Fibroblast of upper back skin (primary cell): ENCODE data around the gene S100A13.
"Not testable (repeated sequence)": the region's sequence is repeated elsewhere in the genome, so short reads cannot be mapped to it uniquely, and the experiment has no call there.

Experiments
- DNase-seq: peaks from one replicate; pipeline ENCODE4 v3.0.0-alpha.2; 2013

Gene S100A13

DNA sequence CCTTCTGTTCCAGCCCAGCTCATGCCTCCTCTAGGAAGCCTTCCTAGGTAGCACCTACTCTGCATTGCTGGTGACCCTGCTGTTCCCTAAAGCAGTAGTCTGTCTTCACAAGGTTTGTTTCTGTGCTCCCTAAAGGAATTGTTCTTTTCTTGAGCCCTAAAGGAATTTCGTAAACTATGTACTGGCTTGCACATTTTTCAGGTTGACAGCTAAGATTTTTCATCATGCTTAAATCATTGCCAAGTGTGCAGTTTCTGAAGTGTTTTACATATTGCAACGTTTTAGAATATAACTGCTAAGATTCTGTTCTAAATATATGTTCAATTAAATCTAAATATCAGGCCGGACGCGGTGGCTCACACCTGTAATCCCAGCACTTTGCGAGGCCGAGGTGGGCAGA is 27.5 kb downstream of the S100A13 start:
- no peak for DNase-seq

DNA sequence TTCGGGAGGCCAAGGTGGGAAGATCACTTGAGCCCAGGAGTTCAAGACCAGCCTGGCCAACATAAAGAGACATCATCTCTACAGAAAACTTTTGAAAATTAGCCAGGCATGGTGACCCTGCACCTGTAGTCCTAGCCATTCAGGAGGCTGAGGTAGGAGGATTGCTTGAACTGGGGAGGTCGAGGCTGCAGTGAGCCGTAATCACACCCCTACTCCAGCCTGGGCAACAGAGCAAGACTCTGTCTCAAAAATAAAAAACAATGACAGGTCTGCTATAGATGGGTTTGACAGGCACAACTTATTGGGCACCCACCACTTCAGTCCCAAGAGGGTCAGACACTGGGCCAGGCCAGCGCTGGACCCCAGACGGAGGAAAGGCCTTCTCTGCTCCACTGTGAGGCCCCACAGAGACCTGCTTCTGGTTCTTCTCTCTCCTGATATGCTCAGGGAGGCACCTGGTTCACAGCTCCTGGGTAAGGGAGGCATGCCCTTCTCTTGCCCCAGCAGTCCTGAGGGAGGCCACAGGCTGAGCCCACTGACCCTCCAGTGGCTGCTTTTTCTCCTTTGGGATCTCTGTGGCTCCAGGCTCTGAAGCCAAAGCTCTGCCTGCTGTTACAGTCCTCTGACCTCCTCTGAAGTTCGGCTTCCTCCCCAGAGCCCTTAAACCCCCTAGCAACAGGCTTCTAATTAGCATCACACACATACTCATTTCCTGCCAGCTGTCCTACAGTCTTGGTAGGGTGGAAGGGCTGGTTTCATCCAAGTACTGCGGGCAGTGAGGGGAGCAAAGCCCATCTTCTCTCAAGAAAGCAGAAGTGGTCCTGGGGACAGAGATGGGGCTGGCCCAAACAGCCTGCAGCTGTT is 28.8 kb downstream of the S100A13 start:
- peak; percentile 72 for DNase-seq

GRCh38 chr1:153597206-153597605 is 30.1 kb downstream of the S100A13 start:
- DNase-seq, result no peak

- DNase-seq, result no peak
These were observed 34.6 kb downstream of the S100A13 start for GRCh38 chr1:153592748-153593147.

DNA sequence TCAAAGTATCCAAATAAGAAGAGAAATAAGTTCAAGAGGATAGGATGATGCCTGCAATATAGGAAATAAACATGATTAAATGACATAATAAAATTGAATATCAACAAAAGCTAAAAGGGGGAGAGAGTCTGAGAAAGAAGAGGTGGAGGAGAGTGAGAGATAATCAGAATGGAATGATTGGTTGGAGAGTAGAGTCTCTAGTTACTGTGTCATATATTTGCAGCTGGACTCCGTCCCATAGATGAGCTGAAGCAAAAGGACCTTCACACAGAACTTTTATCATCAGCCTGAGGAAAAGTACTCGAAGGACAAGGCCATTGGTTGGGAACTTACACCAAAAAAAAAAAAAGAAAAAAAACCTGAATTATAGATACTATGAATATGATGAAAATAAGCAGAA is 38.8 kb downstream of the S100A13 start:
- no peak for DNase-seq

GRCh38 chr1:153588033-153588432 is 39.3 kb downstream of the S100A13 start:
- DNase-seq, result not testable (repeated sequence)

- DNase-seq, result no peak
These were observed 40.0 kb downstream of the S100A13 start for GRCh38 chr1:153587314-153587713.

DNA sequence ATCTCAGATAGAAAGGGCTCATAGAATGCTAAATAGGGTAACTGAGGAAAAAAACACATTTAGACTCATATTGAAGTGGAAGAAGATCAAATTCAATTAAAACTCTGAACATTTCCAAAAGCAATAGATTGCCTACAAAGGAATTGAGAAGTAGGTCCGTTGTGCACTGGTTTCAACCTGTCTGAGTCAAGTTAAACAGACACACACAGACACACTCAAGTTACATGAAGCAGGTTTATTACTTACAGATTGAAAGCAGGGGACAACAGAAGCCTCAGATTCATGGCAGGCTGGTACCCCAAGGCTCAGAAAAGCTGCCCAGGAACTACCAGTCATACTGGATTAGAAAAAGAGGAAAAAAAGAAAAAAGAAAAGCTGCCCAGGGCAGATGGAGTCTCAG is 41.0 kb downstream of the S100A13 start:
- no peak for DNase-seq

- DNase-seq, result no peak
These were observed 42.3 kb downstream of the S100A13 start for GRCh38 chr1:153585006-153585405.

- no peak for DNase-seq
These were observed 43.3 kb downstream of the S100A13 start for GRCh38 chr1:153583976-153584375.

- not testable (repeated sequence) for DNase-seq
These were observed 43.8 kb downstream of the S100A13 start for GRCh38 chr1:153583514-153583913.

DNA sequence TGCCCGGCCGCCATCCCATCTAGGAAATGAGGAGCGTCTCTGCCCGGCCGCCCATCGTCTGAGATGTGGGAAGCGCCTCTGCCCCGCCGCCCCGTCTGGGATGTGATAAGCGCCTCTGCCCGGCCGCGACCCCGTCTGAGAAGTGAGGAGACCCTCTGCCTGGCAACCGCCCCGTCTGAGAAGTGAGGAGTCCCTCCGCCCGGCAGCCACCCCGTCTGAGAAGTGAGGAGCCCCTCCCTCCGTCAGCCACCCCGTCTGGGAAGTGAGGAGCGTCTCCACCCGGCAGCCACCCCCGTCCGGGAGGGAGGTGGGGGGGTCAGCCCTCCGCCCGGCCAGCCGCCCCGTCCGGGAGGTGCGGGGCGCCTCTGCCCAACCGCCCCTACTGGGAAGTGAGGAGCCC is 44.5 kb downstream of the S100A13 start:
- not testable (repeated sequence) for DNase-seq

- peak; percentile 32 for DNase-seq
These were observed 48.4 kb downstream of the S100A13 start for GRCh38 chr1:153578936-153579335.

DNA sequence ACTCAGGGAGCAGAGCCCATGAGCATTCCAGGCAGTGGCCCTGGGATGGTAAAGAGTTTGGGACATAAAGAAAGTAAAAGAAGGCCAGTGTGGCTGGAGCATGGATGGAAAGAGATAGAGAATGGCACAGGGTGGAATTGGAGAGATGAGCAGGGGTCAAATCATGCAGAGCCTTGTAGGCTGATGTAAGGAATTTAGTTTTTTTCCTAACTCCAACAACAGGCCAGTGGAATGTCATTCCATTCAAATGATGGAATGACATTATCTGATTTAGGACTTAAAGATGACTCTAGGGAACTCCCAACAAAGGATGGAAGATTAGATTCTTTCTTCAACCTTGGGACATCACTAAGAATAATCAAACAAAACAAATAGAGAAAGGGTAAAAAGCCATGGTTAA is 48.8 kb downstream of the S100A13 start:
- DNase-seq, result peak; percentile 74

DNA sequence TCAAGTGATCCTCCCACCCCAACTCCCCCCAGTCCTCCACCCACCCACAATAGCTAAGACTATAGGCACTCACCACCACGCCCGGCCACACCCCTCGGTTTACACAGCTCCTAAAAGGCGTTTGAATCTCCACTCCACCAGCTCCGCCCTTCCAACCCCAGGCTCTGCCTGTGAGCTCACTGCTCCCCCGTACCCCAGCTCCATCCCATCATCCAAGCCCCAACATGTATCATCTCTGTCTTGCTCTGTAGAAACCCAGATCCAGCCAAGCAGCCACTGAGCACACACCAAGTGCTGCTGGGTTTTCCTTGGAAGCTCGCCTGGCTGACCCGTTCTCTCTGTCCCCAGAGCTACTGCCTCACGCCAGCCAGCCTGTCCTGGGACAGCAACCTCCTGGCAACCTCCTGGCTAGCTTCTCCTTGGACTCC is 49.7 kb downstream of the S100A13 start:
- no peak for DNase-seq

DNA sequence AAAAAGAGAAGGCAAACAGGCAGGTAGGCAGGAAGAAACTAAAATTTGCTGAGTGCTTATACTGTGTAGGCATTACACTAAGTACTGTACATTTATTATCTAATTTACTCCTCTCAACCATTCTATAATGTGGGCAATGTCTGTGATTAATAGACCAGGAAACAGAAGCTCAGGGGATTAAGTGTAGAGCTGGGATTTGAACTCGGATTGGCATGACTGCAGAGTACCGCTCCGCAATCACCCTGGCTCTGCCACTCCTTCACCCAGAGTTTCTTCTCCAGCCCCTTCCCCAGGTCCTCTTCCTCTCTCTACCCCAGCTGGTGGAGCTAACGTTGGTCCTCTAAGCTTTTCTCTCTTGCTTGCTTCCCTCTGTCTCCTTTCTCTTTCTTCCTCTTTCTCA is 50.2 kb downstream of the S100A13 start:
- DNase-seq, result no peak

DNA sequence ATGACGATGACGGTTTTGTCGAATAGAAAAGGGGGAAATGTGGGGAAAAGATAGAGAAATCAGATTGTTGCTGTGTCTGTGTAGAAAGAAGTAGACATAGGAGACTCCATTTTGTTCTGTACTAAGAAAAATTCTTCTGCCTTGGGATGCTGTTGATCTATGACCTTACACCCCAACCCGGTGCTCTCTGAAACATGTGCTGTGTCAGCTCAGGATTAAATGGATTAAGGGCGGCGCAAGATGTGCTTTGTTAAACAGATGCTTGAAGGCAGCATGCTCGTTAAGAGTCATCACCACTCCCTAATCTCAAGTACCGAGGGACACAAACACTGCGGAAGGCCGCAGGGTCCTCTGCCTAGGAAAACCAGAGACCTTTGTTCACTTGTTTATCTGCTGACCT is 51.8 kb downstream of the S100A13 start:
- not testable (repeated sequence) for DNase-seq

DNA sequence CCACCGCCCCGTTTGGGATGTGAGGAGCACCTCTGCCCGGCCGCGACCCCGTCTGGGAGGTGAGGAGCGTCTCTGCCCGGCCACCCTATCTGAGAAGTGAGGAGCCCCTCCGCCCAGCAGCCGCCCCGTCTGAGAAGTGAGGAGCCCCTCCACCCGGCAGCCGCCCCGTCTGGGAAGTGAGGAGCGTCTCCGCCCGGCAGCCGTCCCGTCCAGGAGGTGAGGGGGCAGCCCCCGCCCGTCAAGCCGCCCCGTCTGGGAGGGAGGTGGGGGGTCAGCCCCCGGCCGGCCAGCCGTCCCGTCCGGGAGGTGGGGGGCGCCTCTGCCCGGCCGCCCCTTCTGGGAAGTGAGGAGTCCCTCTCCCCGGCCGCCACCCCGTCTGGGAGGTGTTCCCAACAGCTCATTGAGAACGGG is 52.2 kb downstream of the S100A13 start:
- DNase-seq, result not testable (repeated sequence)

- peak; percentile 27 for DNase-seq
These were observed 54.0 kb downstream of the S100A13 start for GRCh38 chr1:153573351-153573750.

- peak; percentile 80 for DNase-seq
These were observed 54.7 kb downstream of the S100A13 start for GRCh38 chr1:153572569-153573015.

GRCh38 chr1:153571706-153572105 is 55.6 kb downstream of the S100A13 start:
- no peak for DNase-seq

DNA sequence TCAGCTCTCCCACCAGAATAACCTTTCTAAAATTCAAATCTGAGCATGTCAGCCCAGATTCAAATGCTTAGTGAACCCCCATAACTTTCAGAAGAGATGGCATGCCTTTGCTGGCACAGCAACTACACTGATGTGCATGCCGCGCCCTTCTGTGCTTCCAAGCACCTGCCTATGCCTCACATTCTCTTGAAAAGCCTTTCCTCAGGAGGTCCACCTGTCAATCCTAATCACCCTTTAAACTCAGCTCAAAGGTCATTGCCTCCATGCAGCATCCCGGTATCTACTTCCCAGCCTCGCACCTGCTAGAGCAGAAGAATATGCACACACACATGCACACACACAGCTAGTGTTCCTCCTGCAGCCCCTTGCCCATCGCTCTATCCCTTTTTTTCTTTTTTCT is 56.4 kb downstream of the S100A13 start:
- no peak for DNase-seq

DNA sequence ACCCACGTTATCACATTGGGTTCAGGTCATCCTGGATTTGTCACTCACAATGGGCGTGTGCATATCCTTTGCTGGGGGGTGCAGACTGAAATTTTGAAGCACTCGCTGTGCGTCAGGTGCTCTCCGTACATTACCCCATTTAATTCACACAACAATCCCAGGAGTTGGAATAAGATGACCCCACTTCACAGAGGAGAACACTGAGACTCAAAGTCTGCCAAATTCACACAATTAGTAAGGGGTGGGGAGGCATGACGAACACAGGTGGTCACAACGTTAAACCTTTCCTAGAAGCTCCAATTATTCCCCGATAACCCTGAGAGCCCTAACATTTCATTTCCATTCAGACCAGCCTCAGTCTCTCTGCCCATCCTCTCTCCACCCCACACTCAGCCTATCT is 57.8 kb downstream of the S100A13 start:
- no peak for DNase-seq
